Omental fat pad (tissue), 4 donors: ENCODE results near the gene CAPN9. TPM values are rescaled to one million over a fixed set of nuclear protein-coding genes. Genes with fewer than 3 reads are reported as not detected.

Source experiments
- ATAC-seq: fragments of 150-250 bp; one replicate; pipeline ENCODE4 v1.9.1; 2016; ENCODE audit warnings: mild to moderate bottlenecking, moderate library complexity; ENCODE audit not compliant: low FRiP score
- DNase-seq: peaks from one replicate; pipeline ENCODE4 v3.0.0-alpha.2; 2019; ENCODE audit warnings: low spot score
- CTCF ChIP-seq, 3 donors: fragments of 450-650 bp; IDR thresholded peaks; one replicate each; pipeline ENCODE4 v1.5.1; 2016 to 2017; ENCODE audit warnings: antibody characterized with exemption in 3 of 3, mild to moderate bottlenecking in 3 of 3, moderate library complexity in 2 of 3
- total RNA-seq, 4 donors: library from RNA; depleted of rRNA; stranded (reverse); fragments of >200 nt; gene quantifications; one replicate each; pipeline ENCODE4 v1.1.0, GENCODE V29; 2016

CAPN9 gene
- total RNA-seq, 4 donors from 2014 or later = not detected

GRCh38 chr1:230792691-230793462 lies 45.7 kb downstream of the CAPN9 start:
- ATAC-seq = no peak
- TF ChIP-seq CTCF (IDR thresholded peaks at IDR 0.05) = no peak
- DNase-seq = no peak

GRCh38 chr1:230793463-230793745 lies 46.2 kb downstream of the CAPN9 start:
- DNase-seq = no peak
- no peak for ATAC-seq
- no peak for TF ChIP-seq CTCF (IDR thresholded peaks at IDR 0.05)

GRCh38 chr1:230794431-230794830 lies 47.2 kb downstream of the CAPN9 start:
- ATAC-seq (no peak), DNase-seq (no peak)
- no peak for TF ChIP-seq CTCF (IDR thresholded peaks at IDR 0.05)

GRCh38 chr1:230794871-230795605 lies 47.9 kb downstream of the CAPN9 start:
- no peak for TF ChIP-seq CTCF (IDR thresholded peaks at IDR 0.05)
- DNase-seq (no peak), ATAC-seq (no peak)

- ATAC-seq (no peak), DNase-seq (no peak)
- no peak for TF ChIP-seq CTCF (IDR thresholded peaks at IDR 0.05)
These were observed 49.4 kb downstream of the CAPN9 start for GRCh38 chr1:230796626-230797025.

GRCh38 chr1:230797376-230797920 lies 50.3 kb downstream of the CAPN9 start:
- DNase-seq (no peak), ATAC-seq (no peak)
- no peak for TF ChIP-seq CTCF (IDR thresholded peaks at IDR 0.05)
